ENCODE measurements around the gene ACKR2. TPM values are rescaled to one million over a fixed set of nuclear protein-coding genes. Genes with fewer than 3 reads are reported as not detected.

ACKR2 gene
- total RNA-seq, 1 experiment from 2014 or later = not detected

- Histone ChIP-seq H3K79me1 (ENCODE audit: insufficient read depth, low read depth, low read length, poor library complexity, severe bottlenecking) (peaks cover 2% of the 10 kb centered on the region), H2BK20ac (ENCODE audit: low read depth, low read length, poor library complexity, severe bottlenecking) (no peak overlapping the region), H4K5ac (ENCODE audit: insufficient read length, low read depth, low read length) (no peak overlapping the region), H2BK120ac (ENCODE audit: low read depth, low read length, poor library complexity, severe bottlenecking) (no peak overlapping the region), H3K14ac (ENCODE audit: insufficient read depth, low read length) (no peak overlapping the region), H3K4ac (ENCODE audit: low read depth, low read length) (no peak overlapping the region), H3K23me2 (ENCODE audit: insufficient read length, low read depth, low read length, poor library complexity, severe bottlenecking) (peaks cover 7% of the 10 kb centered on the region), H3K18ac (ENCODE audit: insufficient read length, low read depth, low read length) (no peak overlapping the region), H3K9ac (ENCODE audit: extremely low read depth, insufficient read length, low read length) (no peak overlapping the region), H2BK5ac (ENCODE audit: insufficient read length, low read length) (no peak overlapping the region), H4K91ac (ENCODE audit: insufficient read length, low read depth, low read length) (no peak overlapping the region), H2BK12ac (ENCODE audit: insufficient read length, low read depth, low read length) (no peak overlapping the region), H3K27me3 (ENCODE audit: insufficient read depth, low read length) (no peaks in the 10 kb centered on the region), H3K9me3 (ENCODE audit: control insufficient read depth, low read depth, low read length) (no peaks in the 10 kb centered on the region), H3K4me1 (ENCODE audit: insufficient read depth, low read length) (peaks cover 2% of the 10 kb centered on the region), H4K20me1 (ENCODE audit: control insufficient read depth, insufficient read depth, insufficient read length) (no peaks in the 10 kb centered on the region), H2AFZ (ENCODE audit: low read length) (no peak overlapping the region), H3K23ac (ENCODE audit: insufficient read length, low read depth, low read length) (no peak overlapping the region), H3K79me2 (ENCODE audit: insufficient read depth, low read length) (peaks cover 14% of the 10 kb centered on the region; the same call in 1 of the 2 replicates), H3K27ac (ENCODE audit: insufficient read length, low read depth, low read length) (no peak overlapping the region), H3K4me2 (ENCODE audit: insufficient read depth, insufficient read length, low read length) (peak overlapping the region; percentile 25), H4K8ac (replicated peaks; ENCODE audit: insufficient read length, low read depth, low read length) (no peak overlapping the region), H3T11ph (ENCODE audit: low read length) (no peak overlapping the region), H2AK5ac (ENCODE audit: insufficient read length, low read length) (no peak overlapping the region), H2BK15ac (ENCODE audit: low read depth, low read length) (no peak overlapping the region), H3K56ac (ENCODE audit: insufficient read length, low read depth, low read length) (no peak overlapping the region)
- H3K36me3 Mint-ChIP-seq (ENCODE audit: insufficient read depth in 1 of 3, low read depth in 3 of 3) = peaks cover 6 to 16% (median 8%) of the 10 kb centered on the region in 3 experiments; a peak in 6 of 7 replicates
- TF ChIP-seq, protein P1, sequence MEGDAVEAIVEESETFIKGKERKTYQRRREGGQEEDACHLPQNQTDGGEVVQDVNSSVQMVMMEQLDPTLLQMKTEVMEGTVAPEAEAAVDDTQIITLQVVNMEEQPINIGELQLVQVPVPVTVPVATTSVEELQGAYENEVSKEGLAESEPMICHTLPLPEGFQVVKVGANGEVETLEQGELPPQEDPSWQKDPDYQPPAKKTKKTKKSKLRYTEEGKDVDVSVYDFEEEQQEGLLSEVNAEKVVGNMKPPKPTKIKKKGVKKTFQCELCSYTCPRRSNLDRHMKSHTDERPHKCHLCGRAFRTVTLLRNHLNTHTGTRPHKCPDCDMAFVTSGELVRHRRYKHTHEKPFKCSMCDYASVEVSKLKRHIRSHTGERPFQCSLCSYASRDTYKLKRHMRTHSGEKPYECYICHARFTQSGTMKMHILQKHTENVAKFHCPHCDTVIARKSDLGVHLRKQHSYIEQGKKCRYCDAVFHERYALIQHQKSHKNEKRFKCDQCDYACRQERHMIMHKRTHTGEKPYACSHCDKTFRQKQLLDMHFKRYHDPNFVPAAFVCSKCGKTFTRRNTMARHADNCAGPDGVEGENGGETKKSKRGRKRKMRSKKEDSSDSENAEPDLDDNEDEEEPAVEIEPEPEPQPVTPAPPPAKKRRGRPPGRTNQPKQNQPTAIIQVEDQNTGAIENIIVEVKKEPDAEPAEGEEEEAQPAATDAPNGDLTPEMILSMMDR (conservative IDR thresholded peaks at IDR 0.05) = no peak
- WGBS (ENCODE audit: extremely low coverage, insufficient read length, low lambda C conversion rate) = no CpG with 5 or more reads among the region's 7 CpGs
- H3K4me3 Mint-ChIP-seq = no peak overlapping the region; a peak in 2 of 5 replicates
- peak overlapping the region in 2 of 3 experiments; percentile 94; a peak in 5 of 7 replicates for H3K27ac Mint-ChIP-seq
- H3K9me3 Mint-ChIP-seq = no peaks in the 10 kb centered on the region
- H3K4me1 Mint-ChIP-seq = peaks cover 34 to 41% of the 10 kb centered on the region in 2 experiments
- no peaks in the 10 kb centered on the region for H3K27me3 Mint-ChIP-seq (ENCODE audit: low read depth)
- DNase-seq = no peak
These were observed 9.9 kb upstream of the ACKR2 start for GRCh38 chr3:42799376-42799775.
